Measurements from ENCODE around the gene NRXN2. TPM values are rescaled to one million over a fixed set of nuclear protein-coding genes. Genes with fewer than 3 reads are reported as not detected.

The NRXN2 gene
- total RNA-seq, 4 donors from 2014 or later = 1.6 to 4.2 (median 3.0) TPM

DNA sequence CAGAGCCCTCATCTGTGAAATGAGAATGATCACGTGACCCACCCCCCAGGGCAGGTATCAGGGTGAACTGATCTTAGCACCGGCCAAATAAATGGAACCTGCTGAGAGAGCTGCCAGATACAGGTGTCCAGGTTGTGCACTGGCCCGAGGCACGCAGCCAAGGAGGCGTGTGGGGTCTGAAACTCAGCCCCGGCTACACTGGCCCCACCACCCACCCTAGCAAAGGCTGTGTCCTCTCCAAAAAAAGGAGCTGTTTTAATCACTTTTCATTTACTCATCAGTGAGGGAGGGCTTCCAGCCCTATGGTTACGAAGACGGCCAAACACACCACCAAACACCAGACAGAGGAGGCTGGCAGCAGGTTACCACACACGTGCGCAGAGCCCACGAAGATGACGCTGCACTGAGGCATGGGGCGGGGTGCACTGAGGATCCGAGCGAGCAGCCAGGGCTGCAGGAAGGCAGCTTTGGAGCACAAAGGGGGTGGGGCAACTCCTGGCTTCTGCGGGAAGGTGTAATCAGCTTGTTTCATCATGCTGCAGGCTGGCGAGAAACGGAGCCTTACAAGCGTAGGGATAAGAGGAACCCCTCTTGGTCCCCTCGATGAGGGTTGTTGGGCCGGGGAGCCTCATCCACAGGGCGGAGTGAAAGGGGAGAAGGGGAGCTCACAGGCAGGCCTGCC is 151.4 kb downstream of the NRXN2 start:
- Histone ChIP-seq H3K9me3 (no peaks in the 10 kb centered on the region), H3K4me3 (no peak overlapping the region), H3K36me3 (no peaks in the 10 kb centered on the region), H3K27ac (no peak overlapping the region), H3K4me1 (no peaks in the 10 kb centered on the region), H3K27me3 (no peaks in the 10 kb centered on the region)
- TF ChIP-seq, protein P1, sequence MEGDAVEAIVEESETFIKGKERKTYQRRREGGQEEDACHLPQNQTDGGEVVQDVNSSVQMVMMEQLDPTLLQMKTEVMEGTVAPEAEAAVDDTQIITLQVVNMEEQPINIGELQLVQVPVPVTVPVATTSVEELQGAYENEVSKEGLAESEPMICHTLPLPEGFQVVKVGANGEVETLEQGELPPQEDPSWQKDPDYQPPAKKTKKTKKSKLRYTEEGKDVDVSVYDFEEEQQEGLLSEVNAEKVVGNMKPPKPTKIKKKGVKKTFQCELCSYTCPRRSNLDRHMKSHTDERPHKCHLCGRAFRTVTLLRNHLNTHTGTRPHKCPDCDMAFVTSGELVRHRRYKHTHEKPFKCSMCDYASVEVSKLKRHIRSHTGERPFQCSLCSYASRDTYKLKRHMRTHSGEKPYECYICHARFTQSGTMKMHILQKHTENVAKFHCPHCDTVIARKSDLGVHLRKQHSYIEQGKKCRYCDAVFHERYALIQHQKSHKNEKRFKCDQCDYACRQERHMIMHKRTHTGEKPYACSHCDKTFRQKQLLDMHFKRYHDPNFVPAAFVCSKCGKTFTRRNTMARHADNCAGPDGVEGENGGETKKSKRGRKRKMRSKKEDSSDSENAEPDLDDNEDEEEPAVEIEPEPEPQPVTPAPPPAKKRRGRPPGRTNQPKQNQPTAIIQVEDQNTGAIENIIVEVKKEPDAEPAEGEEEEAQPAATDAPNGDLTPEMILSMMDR (IDR thresholded peaks at IDR 0.05) = no peak
- TF ChIP-seq POLR2A (IDR thresholded peaks at IDR 0.05) = no peak
- DNase-seq = peak in 1 of 3 donors; percentile 48

DNA sequence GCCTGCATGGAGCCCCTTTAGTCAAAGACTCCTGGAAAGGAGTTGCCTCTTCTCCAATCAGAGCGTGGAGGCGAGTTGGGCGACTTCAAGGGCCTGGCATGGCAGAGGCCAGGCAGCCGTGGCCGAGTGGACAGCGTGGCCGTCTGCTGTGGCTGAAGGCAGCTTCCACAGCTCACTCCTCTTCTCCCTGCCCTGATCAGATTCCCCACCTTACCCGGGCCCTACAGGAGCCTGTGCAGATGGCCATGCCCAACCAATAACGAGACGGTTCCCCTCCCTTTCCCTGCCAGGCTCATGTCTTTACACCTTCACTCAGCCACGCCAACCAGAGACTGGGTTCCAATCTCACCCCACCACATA is 152.0 kb downstream of the NRXN2 start:
- no peaks in the 10 kb centered on the region for H3K27me3 ChIP-seq
- no peaks in the 10 kb centered on the region for H3K36me3 ChIP-seq
- no peak overlapping the region for H3K4me3 ChIP-seq
- no peak for DNase-seq
- no peak overlapping the region for H3K27ac ChIP-seq
- TF ChIP-seq, protein P1 (IDR thresholded peaks at IDR 0.05) = no peak
- no peaks in the 10 kb centered on the region for H3K9me3 ChIP-seq
- no peaks in the 10 kb centered on the region for H3K4me1 ChIP-seq

DNA sequence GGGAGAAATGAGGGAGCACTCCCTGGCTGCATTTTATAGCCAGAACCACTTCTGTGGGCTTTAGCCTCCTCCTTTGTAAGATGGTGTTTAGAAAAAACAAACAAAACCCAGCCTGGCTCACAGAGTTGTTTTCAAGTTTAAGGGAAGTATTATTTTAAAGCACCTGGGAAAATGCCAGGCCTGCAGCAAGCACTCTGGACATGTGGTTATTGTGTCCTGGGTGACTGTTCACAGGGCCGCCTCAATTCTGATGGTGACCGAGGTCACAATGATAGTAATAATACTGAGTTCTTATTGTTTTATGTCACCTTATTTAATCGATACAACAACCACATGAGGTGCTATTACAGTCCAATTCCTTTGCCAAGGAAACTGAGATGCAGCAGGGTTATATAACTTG is 152.7 kb downstream of the NRXN2 start:
- no peaks in the 10 kb centered on the region for H3K9me3 ChIP-seq
- H3K4me3 ChIP-seq = no peak overlapping the region
- H3K36me3 ChIP-seq = no peaks in the 10 kb centered on the region
- TF ChIP-seq, protein P1 (IDR thresholded peaks at IDR 0.05) = no peak
- TF ChIP-seq POLR2A (IDR thresholded peaks at IDR 0.05) = no peak
- DNase-seq = no peak
- no peaks in the 10 kb centered on the region for H3K4me1 ChIP-seq
- H3K27ac ChIP-seq = no peak overlapping the region
- no peaks in the 10 kb centered on the region for H3K27me3 ChIP-seq

DNA sequence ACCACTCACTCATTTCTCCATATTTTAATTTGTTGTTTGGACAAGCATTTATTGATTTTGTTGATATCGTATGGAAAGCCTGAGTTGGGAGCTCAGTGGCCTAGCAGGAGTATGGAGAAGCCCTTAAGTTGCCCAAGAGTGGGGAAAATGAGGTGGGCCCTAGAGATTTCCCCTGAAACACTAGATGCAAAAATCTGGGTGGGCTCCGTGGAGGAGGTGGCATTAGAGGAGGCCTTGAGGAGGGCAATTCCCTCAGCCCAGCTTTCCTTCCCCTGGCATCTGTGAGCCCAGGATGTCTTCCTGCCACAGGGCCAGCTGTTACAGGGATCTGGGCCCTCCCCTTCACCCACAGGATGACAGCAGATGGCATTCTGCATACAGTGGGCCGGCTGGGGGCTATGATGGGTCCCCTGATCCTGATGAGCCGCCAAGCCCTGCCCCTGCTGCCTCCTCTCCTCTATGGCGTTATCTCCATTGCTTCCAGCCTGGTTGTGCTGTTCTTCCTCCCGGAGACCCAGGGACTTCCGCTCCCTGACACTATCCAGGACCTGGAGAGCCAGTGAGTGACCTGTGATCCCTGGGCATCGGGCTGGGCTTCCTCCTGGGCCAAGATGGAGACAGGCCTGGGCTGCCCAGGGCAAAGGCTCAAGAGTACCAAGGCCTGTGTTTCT is 153.6 kb downstream of the NRXN2 start:
- H3K27me3 ChIP-seq = no peaks in the 10 kb centered on the region
- H3K4me1 ChIP-seq = no peaks in the 10 kb centered on the region
- no peak overlapping the region for H3K27ac ChIP-seq
- no peak for TF ChIP-seq POLR2A (IDR thresholded peaks at IDR 0.05)
- TF ChIP-seq, protein P1 (IDR thresholded peaks at IDR 0.05) = no peak
- H3K4me3 ChIP-seq = no peak overlapping the region
- no peaks in the 10 kb centered on the region for H3K9me3 ChIP-seq
- peak in 1 of 3 donors; percentile 24 for DNase-seq
- no peaks in the 10 kb centered on the region for H3K36me3 ChIP-seq

DNA sequence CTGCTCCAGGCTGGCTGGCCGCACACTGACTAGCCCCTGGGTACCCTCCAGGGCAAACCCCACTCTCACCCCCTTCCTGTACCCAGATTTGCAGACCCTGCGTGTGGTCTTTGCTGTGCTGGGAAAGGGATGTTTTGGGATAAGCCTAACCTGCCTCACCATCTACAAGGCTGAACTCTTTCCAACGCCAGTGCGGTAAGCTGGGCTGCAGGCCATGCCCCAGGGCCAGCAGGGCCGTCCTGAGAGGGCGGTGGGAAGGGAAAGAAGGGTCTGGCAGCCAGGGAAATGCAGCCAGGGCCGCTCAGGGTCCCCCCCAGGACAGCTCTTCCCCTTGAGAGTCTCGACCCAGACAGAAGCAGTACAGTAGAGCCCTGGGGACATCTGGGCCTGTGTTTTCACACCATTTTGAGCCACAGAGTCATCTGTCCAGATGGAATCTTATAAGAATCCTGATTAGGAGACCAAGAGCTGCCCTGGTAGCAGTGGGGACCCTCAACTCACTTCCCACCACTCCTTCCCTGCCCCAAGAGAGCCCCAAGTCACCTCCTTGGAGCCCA is 154.3 kb downstream of the NRXN2 start:
- H3K36me3 ChIP-seq = no peaks in the 10 kb centered on the region
- H3K4me1 ChIP-seq = no peaks in the 10 kb centered on the region
- no peaks in the 10 kb centered on the region for H3K9me3 ChIP-seq
- H3K27ac ChIP-seq = no peak overlapping the region
- peak in 1 of 3 donors; percentile 26 for DNase-seq
- H3K27me3 ChIP-seq = no peaks in the 10 kb centered on the region
- H3K4me3 ChIP-seq = no peak overlapping the region
- TF ChIP-seq, protein P1 (IDR thresholded peaks at IDR 0.05) = no peak
- TF ChIP-seq POLR2A (IDR thresholded peaks at IDR 0.05) = no peak
